GM23338 (cell line): ENCODE measurements around the gene NRF1. TPM values are rescaled to one million over a fixed set of nuclear protein-coding genes. Genes with fewer than 3 reads are reported as not detected.

Experiments
- ATAC-seq: fragments of 200-7000 bp; cut with Tn5 transposase; 3 replicates; pipeline ENCODE4 v1.9.1; 2020
- DNase-seq: peaks from one replicate; pipeline ENCODE4 v3.0.0-alpha.2; 2015; ENCODE audit warnings: low spot score
- H2AFZ ChIP-seq: fragments of 200-600 bp; sonication (generic); 2 replicates; pipeline ENCODE4 v1.8.0; 2016; ENCODE audit warnings: antibody characterized with exemption, mild to moderate bottlenecking, moderate library complexity
- H3F3A ChIP-seq: fragments of 200-600 bp; sonication (generic); replicated peaks from 2 replicates; pipeline ENCODE4 v1.8.0; 2017; ENCODE audit warnings: antibody characterized with exemption, mixed run types, low read depth
- H3K27ac ChIP-seq: fragments of 200-600 bp; sonication (generic); 2 replicates; pipeline ENCODE4 v1.6.1; 2016; ENCODE audit warnings: low read depth
- H3K27me3 ChIP-seq: fragments of 200-600 bp; sonication (generic); 2 replicates; pipeline ENCODE4 v1.8.0; 2016; ENCODE audit warnings: mild to moderate bottlenecking, mixed run types, moderate library complexity; ENCODE audit not compliant: insufficient read depth
- H3K36me3 ChIP-seq: fragments of 200-600 bp; sonication (generic); 2 replicates; pipeline ENCODE4 v1.8.0; 2016; ENCODE audit warnings: mild to moderate bottlenecking; ENCODE audit not compliant: insufficient read depth
- H3K4me1 ChIP-seq: fragments of 200-600 bp; sonication (generic); 2 replicates; pipeline ENCODE4 v1.8.0; 2016; ENCODE audit warnings: mild to moderate bottlenecking, moderate library complexity; ENCODE audit not compliant: insufficient read depth
- H3K4me2 ChIP-seq: fragments of 200-600 bp; sonication (generic); 2 replicates; pipeline ENCODE4 v1.7.1; 2017; ENCODE audit warnings: mixed run types
- H3K4me3 ChIP-seq: fragments of 200-600 bp; sonication (generic); 2 replicates; pipeline ENCODE4 v1.6.1; 2016; ENCODE audit warnings: mixed run types
- H3K79me2 ChIP-seq: fragments of 200-600 bp; sonication (generic); replicated peaks from 2 replicates; pipeline ENCODE4 v1.8.0; 2017; ENCODE audit warnings: mild to moderate bottlenecking; ENCODE audit not compliant: insufficient read depth
- H3K9me2 ChIP-seq: fragments of 200-600 bp; sonication (generic); 2 replicates; pipeline ENCODE4 v1.8.0; 2017; ENCODE audit not compliant: insufficient read depth
- H4K20me1 ChIP-seq: fragments of 200-600 bp; sonication (generic); replicated peaks from 2 replicates; pipeline ENCODE4 v1.8.0; 2017; ENCODE audit warnings: mild to moderate bottlenecking; ENCODE audit not compliant: insufficient read depth
- H3K27ac Mint-ChIP-seq: 2 replicates; pipeline ENCODE4 v1.8.0; 2020; ENCODE audit warnings: inconsistent platforms, mild to moderate bottlenecking, moderate library complexity, mixed read lengths
- H3K27me3 Mint-ChIP-seq: 3 replicates; pipeline ENCODE4 v1.8.0; 2022; ENCODE audit warnings: low read depth, mild to moderate bottlenecking, moderate library complexity, mixed read lengths, inconsistent platforms; ENCODE audit not compliant: insufficient read depth, poor library complexity
- H3K36me3 Mint-ChIP-seq: 3 replicates; pipeline ENCODE4 v1.8.0; 2021; ENCODE audit warnings: low read depth, mild to moderate bottlenecking, inconsistent platforms, moderate library complexity, mixed read lengths
- H3K4me1 Mint-ChIP-seq: 3 replicates; pipeline ENCODE4 v1.8.0; 2020; ENCODE audit warnings: mild to moderate bottlenecking, inconsistent platforms, mixed read lengths
- H3K4me3 Mint-ChIP-seq: 3 replicates; pipeline ENCODE4 v1.8.0; 2021; ENCODE audit warnings: moderate library complexity, mild to moderate bottlenecking, inconsistent platforms, mixed read lengths
- H3K9me3 Mint-ChIP-seq: 3 replicates; pipeline ENCODE4 v1.8.0; 2020; ENCODE audit warnings: moderate library complexity, mild to moderate bottlenecking, inconsistent platforms, mixed read lengths
- CREB1 ChIP-seq: fragments of 250-450 bp; sonication (Bioruptor Pico); IDR thresholded peaks from 2 replicates; pipeline ENCODE4 v1.5.0; 2020; ENCODE audit warnings: low read depth, mild to moderate bottlenecking, moderate library complexity
- EZH2 ChIP-seq: fragments of 200-600 bp; sonication (generic); IDR thresholded peaks from one replicate; pipeline ENCODE4 v1.8.0; 2017; ENCODE audit warnings: antibody characterized with exemption, mild to moderate bottlenecking, low read depth; ENCODE audit not compliant: unreplicated experiment
- EZH2phosphoT487 ChIP-seq: fragments of 200-600 bp; sonication (generic); IDR thresholded peaks from one replicate; pipeline ENCODE4 v1.8.1; 2018; ENCODE audit warnings: antibody characterized with exemption; ENCODE audit not compliant: unreplicated experiment
- JUNB ChIP-seq: IDR thresholded peaks from one replicate; pipeline ENCODE4 v1.6.1; 2016; ENCODE audit warnings: antibody characterized with exemption; ENCODE audit not compliant: unreplicated experiment
- NANOG ChIP-seq: IDR thresholded peaks from 2 replicates; pipeline ENCODE4 v1.6.1; 2016; ENCODE audit warnings: antibody characterized with exemption, borderline replicate concordance
- POLR2AphosphoS5 ChIP-seq: IDR thresholded peaks from 2 replicates; pipeline ENCODE4 v1.6.1; 2016; ENCODE audit warnings: antibody characterized with exemption, low read depth
- STAT1 ChIP-seq: IDR thresholded peaks from one replicate; pipeline ENCODE4 v1.6.1; 2016; ENCODE audit warnings: antibody characterized with exemption; ENCODE audit not compliant: unreplicated experiment
- ZNF114 ChIP-seq: fragments of 250-450 bp; sonication (Bioruptor Pico); IDR thresholded peaks from 2 replicates; pipeline ENCODE4 v1.5.0; 2020; ENCODE audit warnings: mild to moderate bottlenecking, moderate library complexity
- ZNF331 ChIP-seq: fragments of 250-450 bp; sonication (Bioruptor Pico); IDR thresholded peaks from 2 replicates; pipeline ENCODE4 v1.5.0; 2020; ENCODE audit warnings: low read depth, mild to moderate bottlenecking, moderate library complexity
- polyA plus RNA-seq: library from polyadenylated mRNA; unstranded; fragments of >200 nt; fragmentation: Nextera tagmentation; extraction: Ambion mirVana; gene quantifications from 2 replicates; pipeline ENCODE4 v1.2.1, GENCODE V29; 2016
- total RNA-seq: library from RNA; depleted of rRNA; stranded (reverse); fragments of >200 nt; shearing (Covaris generic); gene quantifications from 2 replicates; pipeline ENCODE4 v1.2.3, GENCODE V29; 2014
- TF ChIP-seq, protein P1 (sequence below): IDR thresholded peaks from 2 replicates; pipeline ENCODE4 v1.6.1; 2016; ENCODE audit warnings: antibody characterized with exemption
- TF ChIP-seq, protein P2 (sequence below), 2 experiments: fragments of 200-600 bp in 1 of 2; sonication (generic) in 1 of 2; conservative IDR thresholded peaks; 2 replicates each; pipeline versions ENCODE4 v1.5.1 to v1.6.1; 2016 to 2017; ENCODE audit warnings: antibody characterized with exemption in 2 of 2, low read depth in 2 of 2, mild to moderate bottlenecking in 2 of 2, moderate library complexity in 1 of 2
- TF ChIP-seq, protein P3 (sequence below): fragments of 250-450 bp; sonication (Bioruptor Pico); IDR thresholded peaks from 2 replicates; pipeline ENCODE4 v1.5.0; 2020; ENCODE audit warnings: mild to moderate bottlenecking, moderate library complexity
- TF ChIP-seq, protein P4 (sequence below): IDR thresholded peaks from one replicate; pipeline ENCODE4 v1.6.1; 2018; ENCODE audit warnings: antibody characterized with exemption; ENCODE audit not compliant: unreplicated experiment

The NRF1 gene
- total and polyA plus RNA-seq, 2 experiments from 2014 or later = 5.3 to 24.6 TPM

DNA sequence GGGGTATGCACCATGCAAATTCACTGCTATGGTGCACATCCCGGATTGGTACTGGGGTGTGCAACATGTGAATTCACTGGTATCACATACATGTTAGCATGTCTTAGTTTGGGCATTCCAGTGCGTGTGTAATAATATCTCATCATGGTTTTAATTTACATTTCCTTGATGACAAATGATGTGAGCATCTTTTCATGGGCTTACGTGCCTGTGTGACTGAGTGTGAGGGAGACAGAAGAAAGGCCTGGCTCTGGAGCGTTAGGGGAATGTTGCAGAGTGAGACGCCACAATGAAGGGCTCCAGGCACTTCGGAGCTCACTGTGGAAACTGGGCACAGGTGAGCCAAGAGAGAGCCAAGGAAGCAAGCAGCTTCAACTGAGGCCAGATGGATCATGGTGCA, 178.6 kb downstream of the NRF1 start:
- Mint-ChIP-seq H3K9me3 (no peaks in the 10 kb centered on the region), H3K36me3 (no peaks in the 10 kb centered on the region; the same call in 2 of the 3 replicates), H3K27me3 (peaks cover 72% of the 10 kb centered on the region), H3K4me3 (no peak overlapping the region), H3K27ac (no peak overlapping the region), H3K4me1 (peaks cover 25% of the 10 kb centered on the region)
- Histone ChIP-seq H2AFZ (no peak overlapping the region), H3K79me2 (no peaks in the 10 kb centered on the region), H3K4me3 (no peak overlapping the region), H3K27me3 (peaks cover 63% of the 10 kb centered on the region), H3K27ac (no peak overlapping the region), H3K9me2 (no peaks in the 10 kb centered on the region), H3K36me3 (no peaks in the 10 kb centered on the region; the same call in 1 of the 2 replicates), H3F3A (peaks cover 22% of the 10 kb centered on the region), H3K4me2 (no peak overlapping the region), H3K4me1 (peaks cover 18% of the 10 kb centered on the region), H4K20me1 (peaks cover 5% of the 10 kb centered on the region; the same call in 1 of the 2 replicates)
- ATAC-seq = no peak
- DNase-seq = no peak
- TF ChIP-seq, protein P1, sequence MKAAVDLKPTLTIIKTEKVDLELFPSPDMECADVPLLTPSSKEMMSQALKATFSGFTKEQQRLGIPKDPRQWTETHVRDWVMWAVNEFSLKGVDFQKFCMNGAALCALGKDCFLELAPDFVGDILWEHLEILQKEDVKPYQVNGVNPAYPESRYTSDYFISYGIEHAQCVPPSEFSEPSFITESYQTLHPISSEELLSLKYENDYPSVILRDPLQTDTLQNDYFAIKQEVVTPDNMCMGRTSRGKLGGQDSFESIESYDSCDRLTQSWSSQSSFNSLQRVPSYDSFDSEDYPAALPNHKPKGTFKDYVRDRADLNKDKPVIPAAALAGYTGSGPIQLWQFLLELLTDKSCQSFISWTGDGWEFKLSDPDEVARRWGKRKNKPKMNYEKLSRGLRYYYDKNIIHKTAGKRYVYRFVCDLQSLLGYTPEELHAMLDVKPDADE = no peak
- TF ChIP-seq, protein P2, sequence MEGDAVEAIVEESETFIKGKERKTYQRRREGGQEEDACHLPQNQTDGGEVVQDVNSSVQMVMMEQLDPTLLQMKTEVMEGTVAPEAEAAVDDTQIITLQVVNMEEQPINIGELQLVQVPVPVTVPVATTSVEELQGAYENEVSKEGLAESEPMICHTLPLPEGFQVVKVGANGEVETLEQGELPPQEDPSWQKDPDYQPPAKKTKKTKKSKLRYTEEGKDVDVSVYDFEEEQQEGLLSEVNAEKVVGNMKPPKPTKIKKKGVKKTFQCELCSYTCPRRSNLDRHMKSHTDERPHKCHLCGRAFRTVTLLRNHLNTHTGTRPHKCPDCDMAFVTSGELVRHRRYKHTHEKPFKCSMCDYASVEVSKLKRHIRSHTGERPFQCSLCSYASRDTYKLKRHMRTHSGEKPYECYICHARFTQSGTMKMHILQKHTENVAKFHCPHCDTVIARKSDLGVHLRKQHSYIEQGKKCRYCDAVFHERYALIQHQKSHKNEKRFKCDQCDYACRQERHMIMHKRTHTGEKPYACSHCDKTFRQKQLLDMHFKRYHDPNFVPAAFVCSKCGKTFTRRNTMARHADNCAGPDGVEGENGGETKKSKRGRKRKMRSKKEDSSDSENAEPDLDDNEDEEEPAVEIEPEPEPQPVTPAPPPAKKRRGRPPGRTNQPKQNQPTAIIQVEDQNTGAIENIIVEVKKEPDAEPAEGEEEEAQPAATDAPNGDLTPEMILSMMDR (conservative IDR thresholded peaks at IDR 0.05; ENCODE audit: low read depth in 2 of 2) = no peak
- TF ChIP-seq EZH2phosphoT487 (no peak), JUNB (no peak), EZH2 (no peak), STAT1 (no peak), ZNF114 (CRISPR knock-in tag) (no peak), ZNF331 (CRISPR knock-in tag) (no peak), POLR2AphosphoS5 (no peak), NANOG (no peak), CREB1 (CRISPR knock-in tag) (no peak)
- TF ChIP-seq, protein P3, sequence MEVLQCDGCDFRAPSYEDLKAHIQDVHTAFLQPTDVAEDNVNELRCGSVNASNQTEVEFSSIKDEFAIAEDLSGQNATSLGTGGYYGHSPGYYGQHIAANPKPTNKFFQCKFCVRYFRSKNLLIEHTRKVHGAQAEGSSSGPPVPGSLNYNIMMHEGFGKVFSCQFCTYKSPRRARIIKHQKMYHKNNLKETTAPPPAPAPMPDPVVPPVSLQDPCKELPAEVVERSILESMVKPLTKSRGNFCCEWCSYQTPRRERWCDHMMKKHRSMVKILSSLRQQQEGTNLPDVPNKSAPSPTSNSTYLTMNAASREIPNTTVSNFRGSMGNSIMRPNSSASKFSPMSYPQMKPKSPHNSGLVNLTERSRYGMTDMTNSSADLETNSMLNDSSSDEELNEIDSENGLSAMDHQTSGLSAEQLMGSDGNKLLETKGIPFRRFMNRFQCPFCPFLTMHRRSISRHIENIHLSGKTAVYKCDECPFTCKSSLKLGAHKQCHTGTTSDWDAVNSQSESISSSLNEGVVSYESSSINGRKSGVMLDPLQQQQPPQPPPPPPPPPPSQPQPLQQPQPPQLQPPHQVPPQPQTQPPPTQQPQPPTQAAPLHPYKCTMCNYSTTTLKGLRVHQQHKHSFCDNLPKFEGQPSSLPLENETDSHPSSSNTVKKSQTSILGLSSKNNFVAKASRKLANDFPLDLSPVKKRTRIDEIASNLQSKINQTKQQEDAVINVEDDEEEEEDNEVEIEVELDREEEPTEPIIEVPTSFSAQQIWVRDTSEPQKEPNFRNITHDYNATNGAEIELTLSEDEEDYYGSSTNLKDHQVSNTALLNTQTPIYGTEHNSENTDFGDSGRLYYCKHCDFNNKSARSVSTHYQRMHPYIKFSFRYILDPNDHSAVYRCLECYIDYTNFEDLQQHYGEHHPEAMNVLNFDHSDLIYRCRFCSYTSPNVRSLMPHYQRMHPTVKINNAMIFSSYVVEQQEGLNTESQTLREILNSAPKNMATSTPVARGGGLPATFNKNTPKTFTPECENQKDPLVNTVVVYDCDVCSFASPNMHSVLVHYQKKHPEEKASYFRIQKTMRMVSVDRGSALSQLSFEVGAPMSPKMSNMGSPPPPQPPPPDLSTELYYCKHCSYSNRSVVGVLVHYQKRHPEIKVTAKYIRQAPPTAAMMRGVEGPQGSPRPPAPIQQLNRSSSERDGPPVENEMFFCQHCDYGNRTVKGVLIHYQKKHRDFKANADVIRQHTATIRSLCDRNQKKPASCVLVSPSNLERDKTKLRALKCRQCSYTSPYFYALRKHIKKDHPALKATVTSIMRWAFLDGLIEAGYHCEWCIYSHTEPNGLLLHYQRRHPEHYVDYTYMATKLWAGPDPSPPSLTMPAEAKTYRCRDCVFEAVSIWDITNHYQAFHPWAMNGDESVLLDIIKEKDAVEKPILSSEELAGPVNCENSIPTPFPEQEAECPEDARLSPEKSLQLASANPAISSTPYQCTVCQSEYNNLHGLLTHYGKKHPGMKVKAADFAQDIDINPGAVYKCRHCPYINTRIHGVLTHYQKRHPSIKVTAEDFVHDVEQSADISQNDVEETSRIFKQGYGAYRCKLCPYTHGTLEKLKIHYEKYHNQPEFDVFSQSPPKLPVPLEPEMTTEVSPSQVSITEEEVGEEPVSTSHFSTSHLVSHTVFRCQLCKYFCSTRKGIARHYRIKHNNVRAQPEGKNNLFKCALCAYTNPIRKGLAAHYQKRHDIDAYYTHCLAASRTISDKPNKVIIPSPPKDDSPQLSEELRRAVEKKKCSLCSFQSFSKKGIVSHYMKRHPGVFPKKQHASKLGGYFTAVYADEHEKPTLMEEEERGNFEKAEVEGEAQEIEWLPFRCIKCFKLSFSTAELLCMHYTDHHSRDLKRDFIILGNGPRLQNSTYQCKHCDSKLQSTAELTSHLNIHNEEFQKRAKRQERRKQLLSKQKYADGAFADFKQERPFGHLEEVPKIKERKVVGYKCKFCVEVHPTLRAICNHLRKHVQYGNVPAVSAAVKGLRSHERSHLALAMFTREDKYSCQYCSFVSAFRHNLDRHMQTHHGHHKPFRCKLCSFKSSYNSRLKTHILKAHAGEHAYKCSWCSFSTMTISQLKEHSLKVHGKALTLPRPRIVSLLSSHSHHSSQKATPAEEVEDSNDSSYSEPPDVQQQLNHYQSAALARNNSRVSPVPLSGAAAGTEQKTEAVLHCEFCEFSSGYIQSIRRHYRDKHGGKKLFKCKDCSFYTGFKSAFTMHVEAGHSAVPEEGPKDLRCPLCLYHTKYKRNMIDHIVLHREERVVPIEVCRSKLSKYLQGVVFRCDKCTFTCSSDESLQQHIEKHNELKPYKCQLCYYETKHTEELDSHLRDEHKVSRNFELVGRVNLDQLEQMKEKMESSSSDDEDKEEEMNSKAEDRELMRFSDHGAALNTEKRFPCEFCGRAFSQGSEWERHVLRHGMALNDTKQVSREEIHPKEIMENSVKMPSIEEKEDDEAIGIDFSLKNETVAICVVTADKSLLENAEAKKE (CRISPR knock-in tag) = no peak
- TF ChIP-seq, protein P4, sequence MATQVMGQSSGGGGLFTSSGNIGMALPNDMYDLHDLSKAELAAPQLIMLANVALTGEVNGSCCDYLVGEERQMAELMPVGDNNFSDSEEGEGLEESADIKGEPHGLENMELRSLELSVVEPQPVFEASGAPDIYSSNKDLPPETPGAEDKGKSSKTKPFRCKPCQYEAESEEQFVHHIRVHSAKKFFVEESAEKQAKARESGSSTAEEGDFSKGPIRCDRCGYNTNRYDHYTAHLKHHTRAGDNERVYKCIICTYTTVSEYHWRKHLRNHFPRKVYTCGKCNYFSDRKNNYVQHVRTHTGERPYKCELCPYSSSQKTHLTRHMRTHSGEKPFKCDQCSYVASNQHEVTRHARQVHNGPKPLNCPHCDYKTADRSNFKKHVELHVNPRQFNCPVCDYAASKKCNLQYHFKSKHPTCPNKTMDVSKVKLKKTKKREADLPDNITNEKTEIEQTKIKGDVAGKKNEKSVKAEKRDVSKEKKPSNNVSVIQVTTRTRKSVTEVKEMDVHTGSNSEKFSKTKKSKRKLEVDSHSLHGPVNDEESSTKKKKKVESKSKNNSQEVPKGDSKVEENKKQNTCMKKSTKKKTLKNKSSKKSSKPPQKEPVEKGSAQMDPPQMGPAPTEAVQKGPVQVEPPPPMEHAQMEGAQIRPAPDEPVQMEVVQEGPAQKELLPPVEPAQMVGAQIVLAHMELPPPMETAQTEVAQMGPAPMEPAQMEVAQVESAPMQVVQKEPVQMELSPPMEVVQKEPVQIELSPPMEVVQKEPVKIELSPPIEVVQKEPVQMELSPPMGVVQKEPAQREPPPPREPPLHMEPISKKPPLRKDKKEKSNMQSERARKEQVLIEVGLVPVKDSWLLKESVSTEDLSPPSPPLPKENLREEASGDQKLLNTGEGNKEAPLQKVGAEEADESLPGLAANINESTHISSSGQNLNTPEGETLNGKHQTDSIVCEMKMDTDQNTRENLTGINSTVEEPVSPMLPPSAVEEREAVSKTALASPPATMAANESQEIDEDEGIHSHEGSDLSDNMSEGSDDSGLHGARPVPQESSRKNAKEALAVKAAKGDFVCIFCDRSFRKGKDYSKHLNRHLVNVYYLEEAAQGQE = no peak
